PC-9 (cell line): Measurements from ENCODE around the gene SLC22A23.

Experiments
- CTCF ChIP-seq: fragments of 200-600 bp; sonication (generic); conservative IDR thresholded peaks from 2 replicates; pipeline ENCODE4 v1.6.1; 2017; ENCODE audit warnings: mixed run types, antibody characterized with exemption, mild to moderate bottlenecking, moderate library complexity
- EZH2 ChIP-seq: fragments of 200-600 bp; sonication (generic); IDR thresholded peaks from 2 replicates; pipeline ENCODE4 v1.8.0; 2017; ENCODE audit warnings: antibody characterized with exemption, low read depth

- TF ChIP-seq EZH2 = no peak
- peak; percentile 58; the same call in 1 of the 2 replicates for TF ChIP-seq CTCF
Measured at GRCh38 chr6:3456898-3457709, at the start of gene SLC22A23.
